Glutamatergic neuron (in vitro differentiated cells): ENCODE results near the gene PTPRN2. TPM values are rescaled to one million over a fixed set of nuclear protein-coding genes. Genes with fewer than 3 reads are reported as not detected.

Source experiments
- DNase-seq: peaks from one replicate; pipeline ENCODE4 v3.0.0; 2022
- H3K27ac Mint-ChIP-seq: one replicate; pipeline ENCODE4 v1.8.0; 2020; ENCODE audit warnings: mild to moderate bottlenecking, mixed read lengths, inconsistent platforms; ENCODE audit not compliant: unreplicated experiment
- H3K27me3 Mint-ChIP-seq: one replicate; pipeline ENCODE4 v1.8.0; 2020; ENCODE audit warnings: mild to moderate bottlenecking, moderate library complexity, mixed read lengths, inconsistent platforms; ENCODE audit not compliant: unreplicated experiment
- H3K36me3 Mint-ChIP-seq: one replicate; pipeline ENCODE4 v1.8.0; 2020; ENCODE audit warnings: mild to moderate bottlenecking, mixed read lengths, inconsistent platforms; ENCODE audit not compliant: unreplicated experiment
- H3K4me1 Mint-ChIP-seq: one replicate; pipeline ENCODE4 v1.8.0; 2020; ENCODE audit warnings: mild to moderate bottlenecking, low read depth, mixed read lengths, inconsistent platforms; ENCODE audit not compliant: unreplicated experiment
- H3K4me3 Mint-ChIP-seq: one replicate; pipeline ENCODE4 v1.8.0; 2020; ENCODE audit warnings: mild to moderate bottlenecking, mixed read lengths, inconsistent platforms; ENCODE audit not compliant: unreplicated experiment
- H3K9me3 Mint-ChIP-seq: one replicate; pipeline ENCODE4 v1.8.0; 2020; ENCODE audit warnings: mild to moderate bottlenecking, moderate library complexity, mixed read lengths, inconsistent platforms; ENCODE audit not compliant: unreplicated experiment
- CTCF ChIP-seq: fragments of 200-600 bp; sonication (generic); IDR thresholded peaks from one replicate; pipeline ENCODE4 v1.5.0; 2021; ENCODE audit not compliant: partially characterized antibody, unreplicated experiment
- total RNA-seq: library from RNA; stranded (reverse); fragmentation: NEBNext Ultra II Directional; extraction: Animal tissue kit (Norgen Biotek cat#: 25700); gene quantifications from one replicate; pipeline ENCODE4 v1.2.1, GENCODE V29; 2021; ENCODE audit not compliant: unreplicated experiment

Gene PTPRN2
- total RNA-seq, 1 donor from 2014 or later, result 49.0 TPM

GRCh38 chr7:157775560-157776332 is 811.9 kb downstream of the PTPRN2 start:
- TF ChIP-seq CTCF, result no peak
- H3K27ac Mint-ChIP-seq, result no peak overlapping the region
- DNase-seq, result no peak
- H3K36me3 Mint-ChIP-seq, result peaks cover 22% of the 10 kb centered on the region
- no peak overlapping the region for H3K4me3 Mint-ChIP-seq
- no peaks in the 10 kb centered on the region for H3K4me1 Mint-ChIP-seq
- H3K27me3 Mint-ChIP-seq, result peaks cover 18% of the 10 kb centered on the region
- H3K9me3 Mint-ChIP-seq, result peaks cover 37% of the 10 kb centered on the region

GRCh38 chr7:157775021-157775559 is 812.5 kb downstream of the PTPRN2 start:
- H3K4me1 Mint-ChIP-seq, result no peaks in the 10 kb centered on the region
- H3K27me3 Mint-ChIP-seq, result peaks cover 18% of the 10 kb centered on the region
- no peak overlapping the region for H3K27ac Mint-ChIP-seq
- no peak overlapping the region for H3K4me3 Mint-ChIP-seq
- DNase-seq, result no peak
- no peak for TF ChIP-seq CTCF
- peaks cover 26% of the 10 kb centered on the region for H3K36me3 Mint-ChIP-seq
- H3K9me3 Mint-ChIP-seq, result peaks cover 37% of the 10 kb centered on the region

DNA sequence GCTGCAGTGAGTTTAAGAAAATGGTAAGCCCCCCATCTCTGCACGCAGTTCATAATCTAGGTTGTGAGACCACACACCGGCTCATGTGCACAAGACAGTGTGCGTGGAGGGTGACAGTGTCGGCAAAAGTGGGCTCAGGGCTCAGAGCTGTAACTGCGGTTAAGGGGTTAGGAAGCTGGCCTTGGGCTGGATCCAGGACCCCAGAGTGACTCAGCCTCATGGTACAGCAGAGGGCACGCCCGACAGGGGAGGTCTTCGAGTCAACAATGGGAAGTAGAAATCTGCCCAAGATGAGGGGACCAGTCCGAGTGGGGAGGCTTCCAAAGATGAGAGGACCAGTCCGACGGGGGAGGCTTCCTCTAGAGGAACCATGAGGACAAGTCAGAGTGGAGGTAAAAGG is 813.1 kb downstream of the PTPRN2 start:
- Mint-ChIP-seq H3K27ac (no peak overlapping the region), H3K27me3 (peaks cover 18% of the 10 kb centered on the region), H3K4me1 (peaks cover 2% of the 10 kb centered on the region), H3K4me3 (no peak overlapping the region), H3K36me3 (peaks cover 28% of the 10 kb centered on the region), H3K9me3 (peaks cover 39% of the 10 kb centered on the region)
- no peak for TF ChIP-seq CTCF
- DNase-seq, result no peak

DNA sequence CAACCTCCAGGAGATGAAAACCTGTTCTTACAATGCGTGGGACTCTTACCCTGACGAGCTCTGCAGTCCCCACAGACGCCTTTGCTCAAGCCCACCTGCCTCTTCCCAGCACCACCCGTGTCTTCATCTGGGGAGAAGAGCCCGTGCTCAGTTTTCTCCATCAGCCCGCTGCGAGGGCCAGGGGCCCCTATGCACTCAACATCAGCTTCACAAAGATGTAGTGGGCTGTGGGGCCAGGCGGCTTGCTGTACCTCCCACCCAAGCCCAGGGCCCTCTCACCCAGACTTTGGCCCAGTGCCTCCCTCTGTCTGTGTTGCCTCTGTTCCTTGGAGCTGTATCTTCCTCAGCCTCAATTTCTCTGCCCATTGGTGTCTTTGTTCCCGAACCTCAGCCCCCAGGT is 814.3 kb downstream of the PTPRN2 start:
- DNase-seq, result no peak
- Mint-ChIP-seq H3K4me1 (peaks cover 7% of the 10 kb centered on the region), H3K36me3 (peaks cover 33% of the 10 kb centered on the region), H3K4me3 (no peak overlapping the region), H3K27ac (no peak overlapping the region), H3K9me3 (peaks cover 46% of the 10 kb centered on the region), H3K27me3 (peaks cover 16% of the 10 kb centered on the region)
- no peak for TF ChIP-seq CTCF

DNA sequence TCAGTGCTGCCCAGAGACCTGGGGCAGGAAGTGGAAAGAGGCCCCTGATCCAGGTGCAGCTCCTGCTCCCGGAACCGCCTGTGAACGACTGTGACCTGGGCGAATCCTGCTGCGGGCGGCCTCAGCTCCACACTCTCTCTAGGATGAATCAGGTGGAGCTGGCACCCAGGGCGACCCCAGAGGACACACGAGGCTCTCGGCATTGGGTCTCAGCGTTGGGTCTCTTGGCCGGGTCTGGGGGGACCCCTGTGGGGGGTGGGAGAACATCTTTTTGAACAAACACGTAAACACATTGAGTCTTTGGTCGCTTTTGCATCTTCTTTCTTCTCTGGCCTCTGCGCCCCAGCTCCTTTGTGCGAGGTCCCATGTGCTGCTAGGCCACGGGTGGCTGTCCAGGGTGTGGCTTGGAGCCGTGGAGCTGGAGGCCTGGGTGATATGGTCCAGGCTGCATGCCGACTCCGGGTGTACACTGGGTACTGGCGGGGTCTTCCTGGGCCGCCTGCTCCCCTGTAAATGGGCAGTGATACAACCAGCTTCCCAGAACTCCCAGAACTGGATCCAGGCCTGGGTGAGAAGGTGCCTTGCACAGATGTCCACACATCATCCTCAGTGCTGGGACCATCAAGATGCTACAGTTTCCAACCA is 815.0 kb downstream of the PTPRN2 start:
- Mint-ChIP-seq H3K36me3 (peaks cover 37% of the 10 kb centered on the region), H3K27ac (no peak overlapping the region), H3K4me1 (peaks cover 10% of the 10 kb centered on the region), H3K27me3 (peaks cover 16% of the 10 kb centered on the region), H3K9me3 (peaks cover 46% of the 10 kb centered on the region), H3K4me3 (no peak overlapping the region)
- no peak for DNase-seq
- TF ChIP-seq CTCF, result no peak
